GM18505 (cell line): Measurements from ENCODE around the gene SENP6.

Experiments used
- ATAC-seq: cut with Tn5 transposase; IDR thresholded peaks from one replicate; pipeline ENCODE4 v1.9.1; 2021; ENCODE audit not compliant: unreplicated experiment
- POLR2A ChIP-seq: IDR thresholded peaks from 4 replicates; pipeline ENCODE4 v1.6.1; 2011; ENCODE audit warnings: borderline replicate concordance; ENCODE audit not compliant: insufficient read depth, insufficient read length; ENCODE audit errors: extremely low read depth

SENP6 gene

GRCh38 chr6:75760320-75760719, 158.6 kb downstream of the SENP6 start:
- ATAC-seq = no peak
- TF ChIP-seq POLR2A = no peak

- TF ChIP-seq POLR2A = no peak
Measured at GRCh38 chr6:75761489-75761888, 159.8 kb downstream of the SENP6 start.

GRCh38 chr6:75762063-75762462, 160.4 kb downstream of the SENP6 start:
- no peak for ATAC-seq
- no peak for TF ChIP-seq POLR2A

More at GRCh38 chr6:75761489-75761888, 159.8 kb downstream of the SENP6 start:
- no peak for ATAC-seq

GRCh38 chr6:75766387-75766786, 164.7 kb downstream of the SENP6 start:
- no peak for ATAC-seq

More at GRCh38 chr6:75766387-75766786, 164.7 kb downstream of the SENP6 start:
- TF ChIP-seq POLR2A = no peak
